Activated CD8-positive, alpha-beta memory T cell treated with anti-CD3 and anti-CD28 coated beads for 24 hours (primary cell): Measurements from ENCODE around the gene ITPRIPL1.
A peak's percentile ranks its signal among the peaks of the same experiment; 100 is the strongest.
"Not testable (repeated sequence)": the region's sequence is repeated elsewhere in the genome, so short reads cannot be mapped to it uniquely, and the experiment has no call there.

Experiments
- DNase-seq: peaks from one replicate; pipeline ENCODE4 v3.0.0-alpha.2; 2020

Gene ITPRIPL1

GRCh38 chr2:96325041-96325883, at the start of gene ITPRIPL1:
ITPRIPL1 (plus strand) TSS chr2:96325317; CDS start chr2:96325840, 523 bp downstream.
- peak; percentile 83 for DNase-seq

GRCh38 chr2:96276787-96277499, 48.2 kb upstream of the ITPRIPL1 start:
- no peak for DNase-seq

GRCh38 chr2:96287273-96287856, 37.8 kb upstream of the ITPRIPL1 start:
- DNase-seq: no peak

- no peak for DNase-seq
These were observed 33.4 kb upstream of the ITPRIPL1 start for GRCh38 chr2:96291751-96292150.

GRCh38 chr2:96294271-96294670, 30.8 kb upstream of the ITPRIPL1 start:
- not testable (repeated sequence) for DNase-seq

DNA sequence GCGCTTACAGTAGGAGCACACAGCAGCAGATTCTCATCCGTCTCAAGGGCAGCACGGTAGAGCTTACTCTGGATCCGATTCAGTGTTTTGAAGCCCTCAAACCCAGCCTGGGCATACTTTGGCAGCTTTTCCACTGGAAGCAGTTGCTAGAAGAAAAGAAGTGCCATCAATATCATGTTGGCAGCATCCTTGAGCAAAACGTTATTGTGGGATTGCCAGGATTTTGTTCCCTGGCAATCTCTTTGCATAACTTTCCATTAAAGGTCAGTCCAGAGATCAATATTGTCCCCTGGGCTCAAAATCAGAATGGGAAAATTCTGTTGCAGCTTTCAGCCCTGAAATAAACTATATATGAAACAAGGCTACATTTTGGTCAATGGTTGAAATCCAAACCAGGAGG, 28.2 kb upstream of the ITPRIPL1 start:
- DNase-seq: no peak

GRCh38 chr2:96301865-96302264, 23.3 kb upstream of the ITPRIPL1 start:
- no peak for DNase-seq

- no peak for DNase-seq
These were observed 20.5 kb upstream of the ITPRIPL1 start for GRCh38 chr2:96304606-96305005.

- peak; percentile 95 for DNase-seq
These were observed 19.8 kb upstream of the ITPRIPL1 start, which contains the start of gene SNRNP200 for GRCh38 chr2:96305091-96305978. SNRNP200 (minus strand) TSS chr2:96305546; CDS start chr2:96305437, 109 bp downstream.

DNA sequence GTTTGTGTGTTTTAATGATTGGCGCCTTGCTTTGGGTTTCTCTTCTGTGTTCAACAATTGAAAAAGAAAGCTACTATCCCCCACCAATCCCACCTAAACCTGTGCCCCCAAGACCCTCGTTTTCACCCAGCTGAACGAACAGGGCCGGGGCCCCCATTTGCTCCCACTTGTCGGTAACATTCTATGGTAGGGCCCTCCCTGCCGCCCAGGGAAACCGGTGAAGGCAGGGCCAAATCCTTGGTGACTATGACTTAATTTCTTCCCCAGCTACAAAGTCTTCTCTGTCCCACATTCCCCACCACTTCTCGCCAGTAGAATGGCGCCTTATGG, 19.2 kb upstream of the ITPRIPL1 start:
- DNase-seq: no peak

DNA sequence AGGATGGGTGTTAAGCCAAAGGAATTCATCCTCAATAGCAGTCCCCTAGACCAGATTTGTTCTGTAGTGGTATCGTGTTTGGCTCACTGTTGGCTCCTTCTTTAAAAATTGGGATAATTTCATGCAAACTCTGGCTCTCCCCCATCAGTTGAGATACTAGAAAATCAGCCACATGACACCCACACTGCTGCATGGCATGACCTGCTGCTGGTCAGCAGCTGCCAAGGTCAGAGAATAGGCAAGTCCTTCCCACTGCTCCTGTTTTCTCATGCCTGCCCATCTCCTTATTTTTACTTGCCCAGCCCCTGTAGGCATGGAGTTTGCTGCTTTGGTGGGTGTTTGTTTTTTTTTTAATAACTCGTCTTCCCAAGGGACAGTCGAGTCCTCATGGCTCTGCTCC, 18.7 kb upstream of the ITPRIPL1 start:
- no peak for DNase-seq

GRCh38 chr2:96308248-96308647, 16.9 kb upstream of the ITPRIPL1 start:
- no peak for DNase-seq

GRCh38 chr2:96315005-96315399, 10.1 kb upstream of the ITPRIPL1 start:
- no peak for DNase-seq

- no peak for DNase-seq
These were observed 9.6 kb upstream of the ITPRIPL1 start for GRCh38 chr2:96315400-96316071.

DNA sequence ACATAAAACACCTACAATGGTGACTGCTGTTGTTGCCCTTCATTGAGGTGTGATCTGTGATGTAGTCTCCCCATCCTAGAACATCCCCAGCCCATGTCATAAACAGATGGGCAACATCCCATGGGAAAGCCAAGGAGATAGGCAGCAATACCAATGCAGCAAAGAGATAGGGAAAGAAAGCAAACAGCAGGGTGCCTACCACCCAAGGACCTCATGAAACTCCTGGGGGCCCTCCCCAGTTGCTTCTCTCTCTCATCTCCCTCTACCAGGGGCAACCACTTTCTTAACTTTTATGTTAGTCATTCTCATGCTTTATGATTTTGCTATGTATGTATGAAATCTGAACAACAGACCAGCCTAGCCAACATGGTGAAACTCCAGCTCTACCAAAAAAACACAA, 8.1 kb upstream of the ITPRIPL1 start:
- DNase-seq: no peak

- no peak for DNase-seq
These were observed 7.5 kb upstream of the ITPRIPL1 start for GRCh38 chr2:96317584-96317997.

DNA sequence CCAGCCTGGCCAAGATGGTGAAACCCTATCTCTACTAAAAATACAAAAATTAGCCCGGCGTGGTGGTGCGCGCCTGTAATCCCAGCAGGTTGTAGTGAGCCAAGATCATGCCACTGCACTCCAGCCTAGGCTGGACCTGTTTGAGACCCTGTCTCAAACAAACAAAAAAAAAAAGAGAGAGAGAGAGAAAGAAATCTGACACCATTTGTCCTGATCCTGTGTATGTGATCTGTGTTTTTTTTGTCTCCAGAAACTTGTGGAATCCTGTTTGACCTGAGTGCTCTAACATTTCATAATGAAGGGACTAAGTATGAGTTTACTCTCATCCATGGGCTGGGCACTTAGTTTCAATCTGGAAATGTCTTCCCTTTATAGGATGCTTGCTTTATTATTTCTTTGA, 6.4 kb upstream of the ITPRIPL1 start:
- no peak for DNase-seq

DNA sequence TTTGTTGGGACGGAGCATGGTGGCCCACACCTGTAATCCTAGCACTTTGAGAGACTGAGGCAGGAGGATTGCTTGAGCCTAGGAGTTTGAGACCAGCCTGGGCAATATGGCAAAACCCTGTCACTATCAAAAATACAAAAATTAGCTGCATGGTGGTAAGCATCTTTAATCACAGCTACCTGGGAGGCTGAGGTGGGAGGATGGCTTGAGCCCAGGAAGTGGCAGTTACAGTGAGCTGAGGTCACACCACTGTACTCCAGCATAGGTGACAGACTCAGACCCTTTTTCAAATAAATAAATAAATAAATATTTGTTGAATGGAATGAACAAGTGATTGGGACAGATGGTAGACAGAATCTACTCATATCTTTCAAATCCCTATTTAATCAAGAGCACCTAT, 5.7 kb upstream of the ITPRIPL1 start:
- DNase-seq: no peak

DNA sequence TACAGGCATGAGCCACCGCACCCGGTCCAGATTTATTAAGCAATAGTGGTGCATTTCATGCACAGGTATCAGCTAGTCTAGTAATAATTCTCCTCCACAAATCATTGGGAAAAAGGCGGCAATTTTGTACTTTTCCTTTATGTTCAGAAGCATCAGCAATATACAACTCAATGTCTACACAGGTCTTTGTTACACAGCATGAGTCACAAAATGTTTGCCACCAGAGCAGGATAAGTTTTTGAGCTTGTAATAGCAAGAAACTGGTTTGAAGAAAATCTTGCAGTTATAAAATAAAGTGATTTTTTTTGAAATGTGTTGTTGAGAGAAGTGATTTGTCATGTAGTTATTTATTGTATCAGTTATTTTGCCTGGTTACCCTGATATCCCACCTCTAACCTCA, 4.8 kb upstream of the ITPRIPL1 start:
- DNase-seq: no peak

DNA sequence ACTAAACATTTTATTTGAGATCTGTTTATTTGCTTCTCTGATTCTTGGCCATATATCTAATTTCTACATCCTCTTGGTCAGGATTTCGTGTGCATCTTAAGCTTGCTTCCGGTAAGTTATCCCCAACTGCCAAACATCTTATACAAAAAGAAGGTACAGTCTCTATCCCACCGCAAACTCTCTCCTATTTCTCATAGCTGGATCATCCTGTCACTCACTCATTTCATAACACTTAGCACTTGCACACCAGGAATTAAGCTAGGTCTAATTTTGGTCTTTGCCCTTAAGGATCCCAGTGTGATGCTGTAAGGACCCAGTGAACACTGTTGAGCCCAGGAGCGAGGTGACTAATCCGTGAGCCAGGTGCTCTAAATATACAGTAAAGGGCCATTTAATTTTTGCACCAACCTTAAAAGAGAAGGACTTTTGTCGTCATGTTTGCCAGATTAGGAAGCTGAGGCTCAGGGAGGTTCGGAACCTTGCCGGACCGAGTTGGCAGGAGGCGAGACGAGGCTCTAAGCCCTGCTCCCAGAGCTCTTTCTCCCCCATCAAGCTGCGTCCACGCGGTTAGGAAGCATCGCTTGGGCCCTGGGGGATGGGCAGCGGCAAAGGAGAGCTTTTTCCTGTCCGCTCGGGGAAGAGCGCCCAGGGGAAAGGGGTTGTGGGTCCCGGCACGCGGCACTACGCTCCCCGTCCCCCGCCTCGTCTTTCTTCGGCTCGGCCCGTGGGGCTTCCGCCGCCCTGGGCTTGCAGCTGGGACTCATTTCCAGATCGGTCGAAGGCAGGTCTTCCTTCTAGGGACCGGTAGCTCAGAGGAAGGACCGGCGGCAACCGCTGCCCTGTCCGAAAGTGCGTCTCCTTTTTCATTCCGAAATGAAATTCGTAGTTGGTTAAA, 4.1 kb upstream of the ITPRIPL1 start:
- DNase-seq: peak; percentile 80

DNA sequence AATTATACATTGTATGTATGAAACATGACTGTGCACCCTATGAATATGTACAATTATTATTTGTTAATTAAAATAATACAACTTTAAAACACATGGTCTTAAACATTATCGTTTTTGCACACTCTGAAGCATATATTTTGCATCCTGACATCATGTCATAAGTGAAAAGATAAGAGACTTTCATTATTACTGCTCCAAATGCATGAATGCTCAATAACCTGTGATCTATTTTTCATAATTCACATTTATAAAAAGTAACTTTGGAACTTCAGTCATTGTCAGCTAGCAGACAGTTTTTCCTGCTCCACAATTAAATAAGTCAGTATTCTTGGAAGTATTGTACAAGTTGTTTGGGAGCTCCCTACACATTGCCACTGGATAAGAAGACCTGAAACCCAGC, 1.3 kb upstream of the ITPRIPL1 start:
- no peak for DNase-seq
